ENCODE results near the gene PACSIN2.
"Not testable (repeated sequence)": the region's sequence is repeated elsewhere in the genome, so short reads cannot be mapped to it uniquely, and the experiment has no call there.

The PACSIN2 gene

DNA sequence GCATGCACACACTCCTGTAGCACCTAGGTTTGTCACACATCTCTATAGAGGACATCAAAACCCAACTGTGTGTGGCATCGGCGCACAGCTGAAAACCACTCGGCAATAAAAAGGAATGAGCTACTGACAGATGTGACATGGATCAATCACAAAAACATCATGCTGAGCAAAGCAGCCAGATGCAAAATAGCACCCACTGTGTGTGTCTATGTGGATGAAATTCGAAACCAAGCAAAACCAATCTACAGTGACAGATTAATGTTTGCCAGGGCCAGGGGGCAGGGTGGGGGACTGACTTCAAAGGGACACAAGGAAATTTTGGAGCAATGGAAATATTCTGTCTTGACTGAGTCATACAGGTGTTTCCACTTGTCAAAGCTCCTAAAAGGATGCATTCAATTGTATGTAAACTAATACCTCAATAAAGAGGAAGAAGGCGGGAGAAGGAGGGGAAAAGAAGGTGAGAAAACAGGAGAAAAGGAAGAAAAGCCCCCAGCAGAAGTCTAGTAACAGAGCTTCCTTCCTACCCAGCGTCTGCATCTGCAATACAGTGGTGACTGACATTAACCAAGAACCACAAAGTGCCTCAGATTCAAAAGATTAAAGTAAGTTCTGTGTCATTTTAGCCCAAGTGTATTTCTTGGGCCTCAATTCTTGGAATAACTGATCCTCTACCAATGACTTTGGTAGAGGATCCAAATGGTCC is 49.8 kb downstream of the PACSIN2 start:
- DNase-seq (ENCODE audit: low spot score), result peak; percentile 65

DNA sequence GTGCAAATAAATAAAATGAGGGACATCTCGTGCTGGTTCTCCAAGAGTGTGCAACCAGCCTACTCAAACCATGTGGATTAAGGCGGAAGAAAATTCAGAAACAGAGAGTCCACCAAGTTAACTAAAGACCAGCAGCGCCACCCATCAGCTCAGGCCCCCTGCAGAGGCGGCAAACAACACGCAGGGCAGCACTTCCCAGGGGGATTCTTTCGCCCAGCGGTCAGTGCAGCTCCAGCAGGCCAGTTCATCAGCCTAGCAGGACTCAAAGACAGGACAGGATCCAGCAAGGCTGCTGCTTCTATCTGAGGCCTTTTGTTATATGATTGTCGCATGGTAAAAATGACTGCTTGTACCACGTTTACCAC is 51.7 kb downstream of the PACSIN2 start:
- no peak for DNase-seq (ENCODE audit: low spot score)

DNA sequence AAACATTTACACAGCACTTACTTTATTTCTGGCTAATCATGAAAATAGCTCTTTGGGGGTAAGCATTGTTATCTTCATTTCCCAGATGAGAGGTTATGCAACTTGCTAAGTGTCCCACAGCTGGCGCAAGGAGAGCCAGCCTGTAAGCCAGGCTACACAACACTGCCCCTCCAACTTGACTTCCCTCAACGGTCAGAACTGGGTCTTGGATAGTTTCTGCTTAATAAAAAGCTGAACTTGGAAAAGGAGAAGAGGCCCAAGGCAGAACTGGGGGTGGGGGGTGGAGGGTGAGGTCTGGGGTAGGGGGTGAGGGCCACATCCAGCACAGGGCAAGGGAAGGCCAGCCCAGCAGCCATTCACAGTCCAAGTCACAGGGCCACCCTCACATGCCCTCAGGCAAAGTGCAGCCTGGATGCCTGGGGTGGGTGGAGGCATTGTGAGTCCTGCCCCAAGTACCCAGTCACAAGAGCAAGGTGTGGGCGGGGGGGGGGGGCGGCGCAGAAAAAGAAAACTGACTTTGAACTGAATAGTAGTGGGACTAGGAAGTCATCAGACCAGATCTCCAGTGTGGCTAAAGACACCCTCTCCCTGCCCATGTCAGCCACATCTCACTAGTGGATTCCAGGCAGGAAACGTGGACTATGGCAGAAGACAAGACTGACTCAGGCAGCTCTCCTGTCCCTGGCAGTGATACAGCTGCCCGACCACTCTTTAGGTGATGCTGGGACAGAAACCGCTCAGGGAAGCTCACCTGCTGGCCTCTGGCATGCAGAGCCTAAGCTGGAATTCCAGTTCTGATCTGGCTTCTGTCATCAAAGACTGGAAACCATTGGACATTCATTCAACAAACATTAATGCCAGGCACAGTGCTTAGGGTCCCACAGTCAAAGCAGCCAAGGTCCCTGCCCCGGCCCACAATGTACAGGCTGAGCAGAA is 52.4 kb downstream of the PACSIN2 start:
- DNase-seq (ENCODE audit: low spot score), result no peak

DNA sequence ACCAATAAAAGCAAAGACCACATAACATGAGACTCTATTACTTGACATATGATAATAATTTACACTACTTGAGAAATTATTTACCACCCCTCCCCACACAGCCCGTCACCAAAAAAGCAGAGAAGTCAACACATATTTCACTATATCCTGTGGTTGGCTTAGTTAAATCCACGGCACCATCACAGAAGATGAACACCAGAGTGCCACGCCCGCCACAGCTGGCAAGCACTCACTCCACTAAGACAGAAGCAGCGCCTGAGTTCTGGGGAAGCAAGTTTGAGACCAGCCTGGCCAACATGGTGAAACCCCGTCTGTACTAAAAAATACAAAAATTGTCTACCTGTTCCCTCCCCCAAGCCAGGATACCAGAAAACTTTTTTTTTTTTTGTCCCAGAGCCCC is 53.1 kb downstream of the PACSIN2 start:
- DNase-seq (ENCODE audit: low spot score), result no peak

DNA sequence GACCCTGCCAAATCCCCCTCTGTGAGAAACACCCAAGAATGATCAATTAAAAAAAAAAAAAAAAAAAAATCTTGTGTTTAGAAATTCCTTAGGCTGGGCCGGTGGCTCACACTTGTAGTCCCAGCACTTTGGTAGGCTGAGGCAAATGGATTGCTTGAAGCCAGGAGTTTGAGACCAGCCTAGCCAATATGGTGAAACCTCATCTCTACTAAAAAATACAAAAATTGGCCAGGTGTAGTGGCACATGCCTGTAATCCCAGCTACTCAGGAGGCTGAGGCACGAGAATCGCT is 53.6 kb downstream of the PACSIN2 start:
- DNase-seq (ENCODE audit: low spot score), result not testable (repeated sequence)

DNA sequence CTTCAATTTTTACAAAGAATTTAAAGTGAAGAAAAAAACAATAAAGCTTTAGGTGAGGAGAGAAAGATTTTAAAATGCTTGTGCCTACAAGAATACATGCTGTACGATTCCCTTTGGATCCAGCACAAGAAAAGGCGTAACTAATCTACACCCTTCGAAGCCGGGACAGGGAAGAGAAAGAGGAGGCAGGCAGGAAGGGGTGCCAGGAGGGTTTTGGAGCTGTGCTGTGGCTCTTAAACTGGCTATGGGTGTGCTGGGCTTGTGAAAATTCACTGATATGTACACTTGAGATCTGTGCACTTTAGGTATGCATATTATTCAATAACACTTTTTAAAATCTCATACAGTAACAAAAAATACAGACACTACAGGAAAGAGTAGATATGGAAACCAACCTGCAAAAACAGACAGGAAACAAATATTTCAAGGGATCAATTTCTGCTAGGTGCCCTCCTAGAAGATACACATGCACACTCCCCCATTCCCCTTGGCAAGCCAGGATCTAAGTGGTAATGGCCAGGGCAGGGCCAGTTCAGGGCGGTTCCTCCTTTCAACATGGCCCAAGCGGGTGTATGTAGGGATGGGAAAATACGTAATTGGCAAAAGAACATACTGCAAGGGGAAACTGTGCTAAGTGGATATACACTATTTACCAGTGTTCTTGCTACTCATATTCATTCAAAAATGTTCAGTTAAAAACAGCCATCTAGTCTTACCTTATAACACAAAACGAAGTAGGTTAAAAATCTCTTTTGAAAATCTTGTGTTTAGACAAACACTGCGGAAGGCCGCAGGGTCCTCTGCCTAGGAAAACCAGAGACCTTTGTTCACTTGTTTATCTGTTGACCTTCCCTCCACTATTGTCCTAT is 54.2 kb downstream of the PACSIN2 start:
- no peak for DNase-seq (ENCODE audit: low spot score)

DNA sequence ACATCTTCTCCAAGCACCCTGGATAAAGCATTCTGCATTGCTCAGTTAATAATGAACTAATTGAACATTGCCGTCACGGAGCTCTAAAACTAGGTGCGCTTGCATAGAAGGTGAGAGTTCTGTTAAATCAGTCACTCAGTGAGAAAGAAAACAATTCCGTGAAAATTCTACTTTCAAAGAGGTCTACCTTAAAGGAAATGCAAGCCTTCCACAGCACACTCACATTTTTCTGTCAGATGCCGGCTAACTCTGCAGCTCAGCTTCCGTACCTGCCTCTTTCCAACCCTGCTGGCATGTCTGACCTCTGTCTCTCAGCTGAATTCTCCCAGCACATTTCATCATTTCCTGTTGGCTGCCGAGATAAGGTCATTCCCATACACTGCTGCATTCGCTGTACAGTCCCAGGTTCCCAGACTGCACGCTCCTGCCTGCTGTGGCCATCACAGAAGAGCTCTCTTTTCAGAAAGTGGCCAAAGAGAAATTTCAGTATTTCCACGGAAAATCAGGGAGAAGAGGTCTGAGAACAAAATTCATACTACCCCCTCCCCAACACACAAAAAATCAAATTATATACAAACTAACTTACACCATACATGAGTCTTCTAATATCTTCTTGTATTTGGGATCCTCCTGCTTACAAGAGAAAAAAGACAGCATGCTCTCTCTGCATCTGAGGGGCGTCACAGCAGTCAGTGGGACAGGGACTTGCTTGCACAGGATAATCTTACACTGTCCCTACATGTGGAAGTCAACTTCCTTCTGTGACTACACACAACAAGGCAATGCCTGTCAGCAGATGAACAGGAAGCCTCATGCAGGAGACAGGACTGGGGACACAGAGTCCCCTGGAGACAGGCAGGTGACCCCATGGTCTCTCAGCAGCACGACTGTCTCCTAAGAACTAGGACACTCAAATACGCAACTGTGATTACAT is 55.1 kb downstream of the PACSIN2 start:
- DNase-seq (ENCODE audit: low spot score), result no peak

DNA sequence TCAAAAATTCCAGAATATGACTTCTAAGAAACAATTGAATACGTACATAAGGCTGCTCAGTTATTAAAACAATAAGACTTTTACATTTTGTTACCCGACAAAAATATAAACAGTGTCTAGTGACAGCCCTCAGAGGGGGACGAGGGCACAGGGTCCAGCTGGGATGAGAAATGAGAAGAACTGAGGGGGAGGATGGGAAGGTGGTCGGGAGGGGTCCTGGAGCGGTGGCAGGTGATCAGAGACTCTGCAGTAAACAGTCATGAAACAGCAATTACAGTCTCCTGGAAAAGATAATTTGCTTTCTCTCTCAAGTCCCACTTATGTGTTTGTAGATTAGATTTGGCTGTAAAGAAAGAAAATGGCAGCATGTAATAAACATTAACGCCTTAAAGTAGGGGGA is 56.0 kb downstream of the PACSIN2 start:
- no peak for DNase-seq (ENCODE audit: low spot score)

DNA sequence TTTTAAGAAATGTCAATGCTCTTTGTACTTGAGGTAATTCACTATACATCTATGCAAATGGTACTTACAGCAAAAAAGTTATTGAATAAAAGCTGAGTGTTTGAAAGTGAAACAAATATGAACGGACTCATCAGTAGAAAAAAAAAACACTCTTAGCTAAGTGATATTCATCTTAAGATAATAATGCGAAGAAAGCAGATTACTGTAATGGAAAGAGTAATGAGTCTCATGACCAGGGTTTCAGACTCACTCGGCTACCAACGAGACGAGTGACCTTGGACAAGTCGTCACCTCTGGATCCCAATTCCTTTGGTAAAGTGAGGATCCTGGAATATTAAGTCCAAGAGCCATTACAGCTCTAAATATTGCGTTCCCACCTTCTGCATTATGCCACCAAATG is 57.0 kb downstream of the PACSIN2 start:
- no peak for DNase-seq (ENCODE audit: low spot score)

DNA sequence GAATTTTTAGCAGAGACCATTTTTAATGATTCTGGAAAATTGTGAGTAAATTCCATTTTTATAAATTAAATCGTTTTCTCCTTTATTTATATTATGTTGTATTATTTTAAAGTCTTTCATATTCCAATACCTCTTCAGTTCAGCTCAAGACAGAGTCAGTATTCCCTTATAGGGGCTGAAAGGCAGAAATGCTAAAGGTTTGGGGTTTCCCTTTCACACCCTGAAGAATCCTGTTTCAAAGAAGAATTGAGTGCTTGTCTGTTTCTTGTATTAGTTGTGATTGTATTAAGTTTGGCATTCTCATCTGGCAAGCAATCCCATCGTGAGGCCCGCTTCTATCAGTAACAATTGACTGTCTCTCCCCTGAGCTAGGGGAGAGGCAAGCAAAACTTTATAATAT is 57.4 kb downstream of the PACSIN2 start:
- no peak for DNase-seq (ENCODE audit: low spot score)

DNA sequence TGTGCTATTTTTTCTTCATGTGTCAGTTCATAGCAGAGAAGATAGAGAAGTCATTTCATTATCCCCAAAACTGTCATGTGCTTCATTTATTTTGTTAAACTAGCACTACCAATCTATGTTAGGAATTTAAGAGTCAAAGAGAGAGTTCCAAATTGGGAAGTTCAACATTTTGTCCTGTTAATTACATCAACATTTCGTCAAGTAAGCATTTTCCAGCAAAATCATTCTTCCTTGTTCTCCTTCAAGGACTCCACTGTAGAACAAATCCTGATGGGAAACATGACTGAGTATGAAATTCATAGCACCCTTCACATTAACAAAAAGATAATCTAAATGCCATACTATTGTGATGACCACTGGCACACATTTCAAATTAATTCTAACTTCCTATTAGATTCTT is 59.1 kb downstream of the PACSIN2 start:
- no peak for DNase-seq (ENCODE audit: low spot score)

DNA sequence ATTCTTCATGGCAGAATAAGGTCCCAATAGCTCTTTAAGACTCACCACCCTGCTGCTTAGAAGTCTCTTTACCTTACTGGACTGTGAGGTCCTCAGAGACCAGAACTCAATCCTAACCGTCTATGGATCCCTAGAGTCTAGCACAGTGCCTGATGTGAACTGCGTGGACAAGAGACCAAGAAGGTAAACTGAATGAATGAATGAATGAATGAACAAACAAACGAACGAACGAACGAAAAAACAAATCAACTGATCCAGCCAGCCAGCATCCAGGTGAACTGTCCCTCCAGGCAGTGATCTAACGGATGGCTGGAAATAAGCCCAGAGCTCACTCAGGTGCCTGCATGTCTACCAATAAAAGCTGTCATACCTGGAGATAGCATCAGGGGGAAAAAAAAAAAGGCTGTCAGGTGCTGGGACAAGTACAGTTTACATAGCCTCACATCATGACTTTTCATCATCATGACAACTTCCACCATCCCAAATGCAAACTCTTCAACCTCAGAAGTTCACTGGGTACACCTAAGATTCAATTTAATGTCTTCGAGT is 59.8 kb downstream of the PACSIN2 start:
- no peak for DNase-seq (ENCODE audit: low spot score)

DNA sequence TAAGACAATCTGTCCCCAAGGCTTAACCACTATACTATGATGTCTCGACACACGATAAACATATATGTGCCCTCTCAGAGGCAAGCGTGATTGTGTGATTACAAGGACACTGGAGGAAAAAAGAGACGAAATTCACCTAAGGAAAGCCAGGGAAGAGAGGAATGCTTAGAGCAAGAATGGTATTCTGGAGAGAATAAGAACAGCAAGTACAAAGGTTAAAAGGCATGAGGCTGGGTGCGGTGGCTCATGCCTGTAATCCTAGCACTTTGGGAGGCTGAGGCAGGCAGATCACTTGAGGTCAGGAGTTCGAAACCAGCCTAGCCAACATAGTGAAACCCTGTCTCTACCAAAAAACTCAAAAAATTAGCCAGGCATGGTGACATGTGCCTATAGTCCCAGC is 61.2 kb downstream of the PACSIN2 start:
- not testable (repeated sequence) for DNase-seq (ENCODE audit: low spot score)

DNA sequence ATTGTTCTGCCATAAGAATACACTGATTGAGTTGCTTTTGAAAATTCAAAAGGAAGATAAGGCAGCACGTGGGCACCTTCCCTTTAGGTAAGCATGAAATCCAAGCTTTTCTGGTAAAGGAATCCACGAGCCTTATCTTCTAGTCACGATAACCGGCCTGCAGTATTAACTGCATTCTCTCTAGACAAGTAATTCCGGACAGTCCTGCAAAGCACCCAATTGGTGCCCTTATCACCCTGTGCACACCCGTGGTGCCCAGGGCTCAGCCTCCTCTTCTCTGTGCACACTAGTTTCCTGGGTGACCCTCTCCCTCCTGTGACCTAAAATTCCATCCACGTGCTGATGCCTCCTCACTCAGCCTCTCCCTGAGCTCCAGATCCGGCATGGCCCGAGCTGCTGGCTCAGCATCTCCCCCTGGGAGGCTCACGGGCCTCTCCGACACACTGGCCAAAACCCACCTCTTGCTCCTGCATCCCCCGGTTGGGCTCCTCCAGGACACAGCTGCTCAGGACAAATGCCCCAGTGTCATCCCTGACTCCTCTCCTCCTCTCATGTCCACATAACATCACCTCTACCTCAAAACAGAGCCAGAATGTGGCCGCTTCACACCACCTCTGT is 63.7 kb downstream of the PACSIN2 start:
- no peak for DNase-seq (ENCODE audit: low spot score)

DNA sequence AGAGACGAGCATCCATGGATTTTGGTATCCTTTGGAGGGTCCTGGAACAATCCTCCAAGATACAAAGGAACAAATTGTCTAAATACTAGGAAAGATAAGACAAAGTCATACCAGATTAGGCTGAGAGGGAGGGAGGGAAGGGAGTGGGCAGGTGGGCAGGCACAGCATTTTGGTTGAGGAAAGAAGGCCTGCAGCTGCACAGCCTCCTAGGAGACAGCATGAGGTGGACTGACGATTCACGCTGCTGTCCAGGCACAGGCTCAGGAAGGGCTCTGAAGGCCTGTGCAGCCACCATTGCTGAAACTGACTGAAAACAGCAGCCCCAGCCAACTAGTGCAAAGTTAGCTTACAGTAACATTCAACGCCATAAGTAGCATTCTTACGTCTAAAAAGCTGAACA is 64.7 kb downstream of the PACSIN2 start:
- no peak for DNase-seq (ENCODE audit: low spot score)

DNA sequence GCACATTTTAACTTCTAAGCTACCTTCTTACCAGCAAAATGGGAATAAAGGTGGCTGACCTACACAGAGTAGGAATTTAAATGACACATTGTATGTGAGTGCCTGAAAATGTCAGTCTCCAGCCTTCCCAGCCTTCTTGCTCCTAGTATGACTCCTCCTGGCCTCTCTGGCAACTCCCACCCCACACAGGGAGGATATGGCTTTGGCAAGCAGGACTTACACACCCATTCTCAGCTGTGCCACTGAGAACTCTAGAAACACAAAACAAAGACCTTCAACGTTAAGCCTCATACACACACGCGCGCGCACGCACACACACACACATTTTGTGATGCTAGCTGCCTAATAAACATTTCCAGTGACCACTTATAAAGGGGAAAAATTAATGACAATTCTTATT is 65.8 kb downstream of the PACSIN2 start:
- DNase-seq (ENCODE audit: low spot score), result no peak

DNA sequence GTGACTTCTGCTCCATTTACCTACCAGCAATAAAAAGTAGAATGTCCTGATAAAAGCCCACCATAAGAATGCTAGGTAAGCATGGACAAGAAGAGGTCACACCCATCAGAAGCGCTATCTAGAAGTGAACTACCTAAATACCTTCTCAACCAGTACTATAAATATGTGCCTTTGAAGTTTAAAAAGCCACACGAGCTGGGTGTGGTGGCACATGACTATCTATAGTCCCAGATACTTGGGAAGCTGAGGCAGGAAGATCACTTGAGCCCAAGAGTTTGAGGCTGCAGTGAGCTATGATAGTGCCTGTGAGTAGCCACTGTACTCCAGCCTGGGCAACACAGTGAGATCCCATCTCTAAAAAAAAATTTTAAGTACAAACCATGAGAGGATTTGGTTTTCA is 66.7 kb downstream of the PACSIN2 start:
- no peak for DNase-seq (ENCODE audit: low spot score)

DNA sequence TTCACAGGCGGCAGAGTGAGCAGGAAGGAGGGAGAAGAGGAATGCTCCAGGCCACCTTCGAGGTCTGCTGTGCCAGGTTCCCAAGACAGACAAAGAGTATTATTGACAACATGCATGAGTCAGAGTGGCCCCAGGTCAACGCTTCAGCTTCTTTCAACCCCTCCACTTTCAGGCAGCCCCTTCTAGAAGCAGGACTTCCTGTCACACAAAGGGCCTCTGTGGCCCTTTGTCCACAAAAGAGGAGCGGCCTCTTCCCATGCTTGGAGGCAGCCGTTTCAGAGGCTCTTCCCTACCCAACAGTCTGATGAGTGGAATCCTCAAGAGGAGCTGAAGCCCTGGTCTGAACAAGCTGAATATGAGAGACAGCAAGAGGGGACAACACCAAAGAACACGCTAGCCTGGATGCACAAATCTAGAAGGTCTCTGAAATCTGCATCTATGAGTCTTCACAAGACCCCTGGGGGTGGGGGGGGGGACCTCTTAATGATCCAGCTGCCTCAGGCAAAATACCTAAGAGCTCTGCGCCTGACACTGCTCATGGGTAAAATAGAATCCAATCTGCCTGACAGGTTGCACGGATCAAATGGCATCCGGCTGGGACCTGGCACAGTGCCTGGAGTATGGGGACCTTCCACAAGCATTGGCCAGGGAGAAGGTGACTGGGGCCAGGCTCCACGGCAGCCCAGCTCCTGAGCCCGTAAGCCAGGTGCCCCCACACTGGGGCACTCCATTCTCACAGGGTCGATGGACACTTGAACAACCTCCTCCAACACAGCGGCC is 67.5 kb downstream of the PACSIN2 start:
- no peak for DNase-seq (ENCODE audit: low spot score)

DNA sequence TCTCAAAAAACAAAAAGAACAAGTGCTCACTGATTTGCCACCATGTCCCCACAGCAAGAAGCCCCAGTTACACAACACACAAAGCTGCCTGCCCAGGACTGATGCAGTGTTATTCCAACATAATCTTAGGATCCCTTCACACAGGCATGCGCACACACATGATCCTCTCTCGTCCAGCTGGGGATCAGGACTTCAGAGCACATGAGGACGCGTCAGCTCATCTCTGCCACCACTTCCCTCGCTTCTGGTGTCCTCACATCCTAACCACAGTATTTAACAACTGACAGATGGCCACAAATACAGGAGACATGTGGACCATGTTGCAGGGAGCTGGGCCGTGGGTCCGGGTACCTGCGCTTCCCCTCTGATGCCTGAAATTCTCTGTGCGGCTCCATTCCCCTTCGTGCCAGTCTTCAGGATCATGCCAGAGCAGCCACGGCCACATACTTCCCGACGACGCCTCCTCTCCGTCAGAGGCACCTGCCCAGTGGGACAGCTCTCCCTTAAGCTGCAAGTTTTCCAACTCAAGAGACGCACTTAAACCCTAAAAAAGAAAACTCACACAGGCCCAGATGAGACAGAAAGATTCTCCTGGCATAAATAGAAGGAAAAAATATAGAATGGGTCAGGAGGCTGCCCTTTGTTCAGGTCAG is 68.3 kb downstream of the PACSIN2 start:
- DNase-seq (ENCODE audit: low spot score), result no peak

DNA sequence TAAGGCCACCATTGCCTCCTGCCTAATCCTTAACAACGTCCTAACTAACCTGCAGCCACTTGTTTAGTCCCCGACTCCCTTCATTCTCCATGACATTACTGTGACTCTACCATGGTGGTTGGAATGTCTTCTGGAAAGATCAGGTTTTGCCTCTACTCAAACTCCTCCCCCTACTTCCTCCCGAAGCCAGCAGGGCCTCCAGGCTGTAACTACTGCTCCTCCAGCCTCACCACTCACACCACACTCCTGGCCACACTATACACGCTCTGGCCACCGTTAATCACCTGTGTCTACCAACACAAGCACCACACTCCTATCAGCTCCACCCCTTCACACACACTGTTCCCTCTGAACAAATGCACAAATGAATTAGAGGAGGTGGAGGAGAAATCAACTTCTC is 69.2 kb downstream of the PACSIN2 start:
- no peak for DNase-seq (ENCODE audit: low spot score)

Data from activated CD4-positive, alpha-beta T cell treated with anti-CD3 and anti-CD28 coated beads, Interleukin-2, Interleukin-4, amounts not matched to agents 100 ng/mL and 50 ng/mL, durations not matched to agents 16 hours and 8 hours (primary cell).